RWPE2 (cell line): ENCODE measurements around the gene HIVEP1.

ENCODE experiments used
- ATAC-seq: fragments of 200-7000 bp; cut with Tn5 transposase; 3 replicates; pipeline ENCODE4 v1.9.1; 2021; ENCODE audit warnings: low read depth
- DNase-seq: peaks from one replicate; pipeline ENCODE4 v3.0.0-alpha.2; 2020; ENCODE audit warnings: low spot score
- H3K27ac ChIP-seq: fragments of 450-650 bp; 2 replicates; pipeline ENCODE4 v1.5.1; 2017; ENCODE audit warnings: mild to moderate bottlenecking; ENCODE audit not compliant: poor library complexity, severe bottlenecking
- H3K27me3 ChIP-seq: fragments of 250-450 bp; sonication (Bioruptor Pico); 2 replicates; pipeline ENCODE4 v1.5.1; 2021; ENCODE audit warnings: mild to moderate bottlenecking, moderate library complexity; ENCODE audit not compliant: insufficient read depth, poor library complexity, severe bottlenecking
- H3K36me3 ChIP-seq: fragments of 250-450 bp; sonication (Bioruptor Pico); 2 replicates; pipeline ENCODE4 v1.5.1; 2020; ENCODE audit warnings: low read depth, mild to moderate bottlenecking, moderate library complexity
- H3K4me1 ChIP-seq: fragments of 250-450 bp; sonication (Bioruptor Pico); 2 replicates; pipeline ENCODE4 v1.5.1; 2021; ENCODE audit warnings: mild to moderate bottlenecking, moderate library complexity; ENCODE audit not compliant: insufficient read depth, poor library complexity, severe bottlenecking
- H3K4me3 ChIP-seq: fragments of 250-450 bp; sonication (Bioruptor Pico); 2 replicates; pipeline ENCODE4 v1.5.1; 2021; ENCODE audit warnings: mild to moderate bottlenecking, moderate library complexity; ENCODE audit not compliant: severe bottlenecking
- H3K9me3 ChIP-seq: fragments of 250-450 bp; sonication (Bioruptor Pico); 2 replicates; pipeline ENCODE4 v1.5.1; 2021; ENCODE audit warnings: mild to moderate bottlenecking, moderate library complexity; ENCODE audit not compliant: severe bottlenecking
- CTCF ChIP-seq: fragments of 450-650 bp; IDR thresholded peaks from one replicate; pipeline ENCODE4 v1.5.1; 2017; ENCODE audit warnings: mild to moderate bottlenecking, moderate library complexity; ENCODE audit not compliant: poor library complexity, severe bottlenecking

The HIVEP1 gene

GRCh38 chr6:12116978-12117377 lies 104.9 kb downstream of the HIVEP1 start:
- Histone ChIP-seq H3K27ac (no peak overlapping the region), H3K4me1 (no peaks in the 10 kb centered on the region), H3K4me3 (no peak overlapping the region), H3K9me3 (no peaks in the 10 kb centered on the region), H3K36me3 (peaks cover 21% of the 10 kb centered on the region), H3K27me3 (no peaks in the 10 kb centered on the region)
- TF ChIP-seq CTCF: no peak
- DNase-seq (no peak), ATAC-seq (no peak)

- no peak for TF ChIP-seq CTCF
- H3K36me3 ChIP-seq: peaks cover 21% of the 10 kb centered on the region
- H3K4me1 ChIP-seq: no peaks in the 10 kb centered on the region
- no peaks in the 10 kb centered on the region for H3K9me3 ChIP-seq
- no peak overlapping the region for H3K27ac ChIP-seq
- H3K27me3 ChIP-seq: no peaks in the 10 kb centered on the region
- ATAC-seq (no peak), DNase-seq (no peak)
- H3K4me3 ChIP-seq: no peak overlapping the region
Observed at GRCh38 chr6:12118607-12119006, 106.5 kb downstream of the HIVEP1 start.

- no peaks in the 10 kb centered on the region for H3K9me3 ChIP-seq
- ATAC-seq (no peak), DNase-seq (no peak)
- H3K36me3 ChIP-seq: peaks cover 21% of the 10 kb centered on the region
- H3K27ac ChIP-seq: no peak overlapping the region
- H3K27me3 ChIP-seq: no peaks in the 10 kb centered on the region
- no peak for TF ChIP-seq CTCF
- no peak overlapping the region for H3K4me3 ChIP-seq
- no peaks in the 10 kb centered on the region for H3K4me1 ChIP-seq
Observed at GRCh38 chr6:12119085-12119588, 107.0 kb downstream of the HIVEP1 start.

GRCh38 chr6:12125396-12125795 lies 113.3 kb downstream of the HIVEP1 start:
- no peaks in the 10 kb centered on the region for H3K9me3 ChIP-seq
- no peak for ATAC-seq
- no peak overlapping the region for H3K27ac ChIP-seq
- no peak overlapping the region for H3K4me3 ChIP-seq
- no peaks in the 10 kb centered on the region for H3K27me3 ChIP-seq
- H3K4me1 ChIP-seq: no peaks in the 10 kb centered on the region
- DNase-seq: no peak
- no peak for TF ChIP-seq CTCF
- H3K36me3 ChIP-seq: peaks cover 21% of the 10 kb centered on the region

- DNase-seq (no peak), ATAC-seq (no peak)
- H3K4me3 ChIP-seq: no peak overlapping the region
- peaks cover 4% of the 10 kb centered on the region for H3K4me1 ChIP-seq
- no peaks in the 10 kb centered on the region for H3K9me3 ChIP-seq
- TF ChIP-seq CTCF: no peak
- no peak overlapping the region for H3K27ac ChIP-seq
- H3K36me3 ChIP-seq: peaks cover 19% of the 10 kb centered on the region
- no peaks in the 10 kb centered on the region for H3K27me3 ChIP-seq
Observed at GRCh38 chr6:12126051-12126450, 113.9 kb downstream of the HIVEP1 start.
